NCI-H2081 (cell line): ENCODE measurements around the gene LRRC3.
"Not testable (repeated sequence)": the region's sequence is repeated elsewhere in the genome, so short reads cannot be mapped to it uniquely, and the experiment has no call there.

Source experiments
- DNase-seq, 2 experiments: peaks; one replicate each; lab custom pipeline; 2025; lab: John Stamatoyannopoulos, UW

The LRRC3 gene

GRCh38 chr21:44496564-44497550, 41.5 kb downstream of the LRRC3 start:
- DNase-seq = peak in 1 of 2 experiments; percentile 7

GRCh38 chr21:44497703-44498126, 42.4 kb downstream of the LRRC3 start:
- DNase-seq = peak in 1 of 2 experiments; percentile 53

DNA sequence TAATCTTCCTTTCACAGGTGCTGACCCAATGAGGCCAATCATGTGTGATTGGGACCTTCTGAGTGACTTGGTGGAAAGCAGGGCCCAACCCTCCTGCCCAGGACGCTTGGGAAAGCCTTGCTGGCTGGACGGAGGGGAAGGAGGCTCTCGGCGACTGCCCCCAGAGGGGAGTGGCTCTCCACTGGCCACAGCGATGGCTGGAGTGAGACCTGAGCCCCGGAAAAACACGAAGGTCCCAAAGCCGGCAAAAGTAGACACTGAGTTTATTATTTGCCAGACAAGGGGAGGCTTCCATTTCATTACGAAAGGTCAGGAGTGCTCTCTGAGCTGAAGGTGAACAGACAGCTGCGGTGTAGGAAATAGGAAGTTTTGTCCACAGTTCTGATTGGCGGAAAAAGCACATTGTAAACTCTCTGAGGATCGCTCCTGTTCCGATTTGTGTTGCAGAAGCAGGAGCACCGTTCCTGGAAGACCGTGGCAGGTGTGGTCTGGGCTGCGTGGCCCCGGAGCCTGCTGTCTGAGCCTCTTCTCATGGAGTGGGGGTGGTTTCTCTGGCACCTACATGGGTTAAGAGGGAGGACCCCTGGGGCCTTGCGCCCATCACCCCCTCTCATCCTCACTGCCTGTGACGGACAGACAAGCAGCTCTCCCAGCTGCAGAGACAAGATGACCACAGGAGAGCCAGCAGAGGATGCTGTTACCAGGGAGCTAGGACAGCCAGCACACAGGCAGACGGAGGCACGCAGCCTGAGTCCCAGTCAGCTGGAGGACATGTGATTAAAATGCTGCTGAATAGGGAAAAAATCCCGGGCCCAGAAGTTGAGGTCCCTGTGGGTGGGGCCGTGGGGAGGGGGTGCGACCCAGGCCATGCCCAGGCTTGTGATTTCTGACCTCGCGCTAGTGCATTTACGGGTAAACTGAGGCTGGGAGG, 43.2 kb downstream of the LRRC3 start:
- no peak for DNase-seq

DNA sequence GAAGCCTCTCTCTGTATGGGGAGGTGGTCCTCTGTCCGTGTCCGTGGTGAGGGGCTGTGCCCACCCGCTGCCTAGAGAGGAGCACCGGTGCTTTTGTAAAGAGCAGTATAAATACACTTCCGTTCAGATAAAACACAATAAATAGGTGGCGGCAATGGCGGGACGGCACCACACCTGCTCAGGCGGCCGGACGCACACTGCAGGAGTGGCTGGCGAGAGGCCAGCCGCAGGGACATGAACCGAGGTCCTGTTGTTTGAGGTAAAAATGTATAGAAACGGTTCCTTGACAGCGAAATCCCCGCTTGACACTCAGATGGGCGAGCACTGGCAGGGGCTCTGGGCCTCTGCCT, 43.9 kb downstream of the LRRC3 start:
- DNase-seq = peak in 1 of 2 experiments; percentile 48

DNA sequence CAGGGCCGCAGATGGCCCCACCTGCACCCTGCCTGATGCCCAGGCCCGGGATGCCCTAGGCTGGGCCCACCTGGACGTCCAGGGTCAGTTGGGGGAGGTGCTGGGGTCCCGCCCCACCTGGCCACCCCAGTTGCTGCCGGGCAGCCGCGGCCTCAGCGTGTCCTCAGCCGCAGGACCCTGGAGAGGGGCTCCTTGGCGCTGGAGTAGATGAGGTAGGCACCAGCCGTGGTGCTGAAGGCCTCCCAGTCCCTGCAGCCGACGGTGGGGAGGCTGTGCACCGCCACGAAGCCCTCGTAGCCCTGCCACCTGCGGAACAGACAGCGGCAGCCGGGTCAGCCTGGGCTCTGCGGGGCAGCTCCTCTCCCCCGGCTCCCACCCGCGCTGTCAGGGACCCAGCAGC, 44.3 kb downstream of the LRRC3 start:
- no peak for DNase-seq

- DNase-seq = no peak
These were observed 44.8 kb downstream of the LRRC3 start for GRCh38 chr21:44500111-44500510.

- DNase-seq = no peak
These were observed 47.1 kb downstream of the LRRC3 start for GRCh38 chr21:44502171-44502958.

DNA sequence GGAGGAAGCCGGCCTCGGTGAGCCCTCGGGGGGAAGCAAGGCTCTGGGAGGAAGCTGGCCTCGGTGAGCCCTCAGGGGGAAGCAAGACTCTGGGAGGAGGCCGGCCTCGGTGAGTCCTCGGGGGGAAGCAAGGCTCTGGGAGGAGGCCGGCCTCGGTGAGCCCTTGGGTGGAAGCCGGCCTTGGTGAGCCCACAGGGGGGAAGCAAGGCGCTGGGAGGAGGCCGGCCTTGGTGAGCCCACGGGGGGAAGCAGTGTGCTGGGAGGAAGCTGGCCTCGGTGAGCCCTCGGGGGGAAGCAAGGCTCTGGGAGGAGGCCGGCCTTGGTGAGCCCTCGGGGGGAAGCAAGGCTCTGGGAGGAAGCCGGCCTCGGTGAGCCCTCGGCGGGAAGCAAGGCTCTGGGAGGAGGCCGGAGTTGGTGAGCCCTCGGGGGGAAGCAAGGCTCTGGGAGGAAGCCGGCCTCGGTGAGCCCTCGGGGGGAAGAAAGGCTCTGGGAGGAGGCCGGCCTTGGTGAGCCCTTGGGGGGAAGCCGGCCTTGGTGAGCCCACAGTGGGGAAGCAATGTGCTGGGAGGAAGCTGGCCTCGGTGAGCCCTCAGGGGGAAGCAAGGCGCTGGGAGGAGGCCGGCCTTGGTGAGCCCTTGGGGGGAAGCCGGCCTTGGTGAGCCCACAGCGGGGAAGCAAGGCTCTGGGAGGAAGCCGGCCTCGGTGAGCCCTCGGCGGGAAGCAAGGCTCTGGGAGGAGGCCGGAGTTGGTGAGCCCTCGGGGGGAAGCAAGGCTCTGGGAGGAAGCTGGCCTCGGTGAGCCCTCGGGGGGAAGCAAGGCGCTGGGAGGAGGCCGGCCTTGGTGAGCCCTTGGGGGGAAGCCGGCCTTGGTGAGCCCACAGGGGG, 47.9 kb downstream of the LRRC3 start:
- not testable (repeated sequence) for DNase-seq

DNA sequence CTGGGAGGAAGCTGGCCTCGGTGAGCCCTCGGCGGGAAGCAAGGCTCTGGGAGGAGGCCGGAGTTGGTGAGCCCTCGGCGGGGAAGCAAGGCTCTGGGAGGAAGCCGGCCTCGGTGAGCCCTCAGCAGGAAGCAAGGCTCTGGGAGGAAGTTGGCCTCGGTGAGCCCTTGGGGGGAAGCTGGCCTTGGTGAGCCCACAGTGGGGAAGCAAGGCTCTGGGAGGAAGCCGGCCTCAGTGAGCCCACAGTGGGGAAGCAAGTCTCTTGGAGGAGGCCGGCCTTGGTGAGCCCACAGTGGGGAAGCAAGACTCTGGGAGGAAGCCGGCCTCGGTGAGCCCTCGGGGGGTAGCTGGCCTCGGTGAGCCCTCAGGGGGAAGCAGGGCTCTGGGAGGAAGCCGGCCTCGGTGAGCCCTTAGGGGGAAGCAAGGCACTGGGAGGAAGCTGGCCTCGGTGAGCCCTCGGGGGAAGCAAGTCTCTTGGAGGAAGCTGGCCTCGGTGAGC, 48.6 kb downstream of the LRRC3 start:
- no peak for DNase-seq

DNA sequence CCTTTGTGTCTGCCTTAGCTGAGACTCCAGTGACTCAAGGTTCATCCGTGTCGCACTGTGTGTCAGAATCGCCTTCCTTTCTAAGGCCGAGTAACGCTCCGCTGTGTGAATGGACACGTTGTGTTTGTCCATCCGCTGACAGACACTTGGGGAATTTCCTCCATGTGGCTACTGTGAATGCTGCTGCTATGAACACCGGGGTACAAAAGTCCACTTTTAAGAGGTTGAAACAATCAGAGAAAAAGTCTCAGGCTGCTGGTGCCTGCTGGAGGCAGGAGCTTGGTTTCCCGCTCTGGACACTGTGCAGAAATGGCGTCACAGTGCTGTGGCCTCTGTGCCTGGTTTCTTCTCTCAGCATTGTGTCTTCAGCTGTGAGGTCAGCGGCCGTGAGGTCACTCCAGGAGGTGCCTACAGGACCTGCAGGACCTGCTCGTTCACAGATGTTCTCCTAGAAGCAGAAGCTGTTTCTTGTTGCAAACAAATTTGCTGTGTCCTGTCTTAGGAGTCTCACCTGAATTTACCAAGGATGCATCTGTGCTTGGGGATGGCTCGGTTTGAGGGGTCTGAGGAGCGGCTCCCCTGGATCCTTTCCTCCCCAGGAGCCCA, 50.5 kb downstream of the LRRC3 start:
- no peak for DNase-seq

DNA sequence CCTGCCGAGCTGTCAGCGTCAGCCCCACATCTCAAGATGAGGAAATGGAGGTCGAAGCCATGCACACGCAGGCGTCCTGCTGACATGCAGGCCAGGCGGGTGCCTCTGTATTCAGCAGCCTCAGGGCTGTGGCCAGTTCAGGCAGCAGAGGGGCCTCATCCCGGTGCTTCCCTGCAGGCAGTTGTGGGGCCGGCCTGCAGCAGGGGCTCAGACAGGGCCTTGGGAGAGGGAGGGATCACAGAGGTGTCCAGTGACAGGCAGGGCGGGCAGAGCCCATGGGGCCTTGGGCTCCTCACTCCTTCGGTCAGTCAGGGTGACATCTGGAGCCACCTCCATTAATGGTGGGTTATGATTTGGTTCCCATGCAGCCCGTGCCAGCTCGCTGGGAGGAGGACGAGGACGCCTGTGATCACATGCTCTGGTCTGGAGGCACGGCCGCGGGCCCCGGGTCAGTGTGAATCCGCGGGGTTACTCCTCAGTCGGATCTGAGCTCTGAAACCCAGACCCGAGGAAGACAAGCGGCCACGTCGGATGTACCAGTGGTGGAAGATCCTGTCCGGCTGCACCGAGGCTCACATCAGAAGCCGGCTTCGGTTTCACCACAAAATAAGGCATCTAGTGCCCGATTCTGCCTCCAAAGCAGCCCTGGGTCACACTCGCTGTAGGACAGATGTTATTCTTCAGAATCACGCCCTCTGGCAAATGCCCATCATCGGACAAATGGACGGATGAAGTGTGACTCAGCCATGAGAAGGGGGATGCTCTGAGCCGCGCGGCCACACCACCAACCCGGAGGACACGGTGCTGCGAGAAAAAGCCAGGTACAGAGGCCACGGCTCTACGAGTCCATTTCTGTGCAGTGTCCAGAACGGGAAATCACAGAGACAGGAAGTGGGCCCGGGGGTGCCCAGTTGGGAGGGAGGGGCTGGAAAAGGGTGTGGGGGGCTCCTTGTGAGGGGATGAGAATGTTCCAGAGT, 51.3 kb downstream of the LRRC3 start:
- no peak for DNase-seq

DNA sequence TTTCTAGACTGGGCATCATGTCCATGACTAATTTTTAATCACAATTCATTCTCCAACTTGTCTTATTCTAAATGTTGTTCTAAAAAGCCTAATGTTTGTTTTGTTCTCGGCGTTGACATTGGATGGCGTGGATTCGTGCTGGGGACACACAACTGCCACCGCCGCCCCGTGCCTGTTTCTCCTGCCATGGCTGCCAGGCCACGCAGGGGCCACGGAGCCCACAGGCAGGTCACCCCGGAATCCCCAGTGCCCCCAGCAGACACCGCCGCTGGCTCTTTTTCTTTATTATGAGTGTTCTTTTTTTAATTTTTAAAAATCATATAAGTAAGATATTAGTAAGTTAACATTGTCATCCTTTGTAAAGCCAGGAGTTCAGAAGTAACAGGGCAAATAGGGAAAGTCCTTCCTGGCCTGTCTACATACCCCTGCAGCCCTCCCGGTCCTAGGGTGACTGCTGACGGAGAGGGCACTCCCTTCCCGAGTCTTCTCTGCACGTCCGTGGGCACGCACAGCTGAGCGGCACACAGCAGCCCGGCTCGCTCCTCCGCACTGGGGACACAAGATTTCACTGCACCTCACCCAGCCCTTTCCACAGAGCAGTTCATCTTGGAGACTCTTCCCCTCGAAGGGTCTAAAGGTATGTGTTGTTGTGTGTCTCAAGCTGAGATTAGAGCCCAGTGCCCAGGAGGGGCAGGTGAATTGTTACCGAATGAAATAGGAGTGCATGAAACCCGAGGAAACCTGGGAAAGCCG, 52.5 kb downstream of the LRRC3 start:
- DNase-seq = no peak

GRCh38 chr21:44508426-44508710, 53.1 kb downstream of the LRRC3 start:
- DNase-seq = no peak

DNA sequence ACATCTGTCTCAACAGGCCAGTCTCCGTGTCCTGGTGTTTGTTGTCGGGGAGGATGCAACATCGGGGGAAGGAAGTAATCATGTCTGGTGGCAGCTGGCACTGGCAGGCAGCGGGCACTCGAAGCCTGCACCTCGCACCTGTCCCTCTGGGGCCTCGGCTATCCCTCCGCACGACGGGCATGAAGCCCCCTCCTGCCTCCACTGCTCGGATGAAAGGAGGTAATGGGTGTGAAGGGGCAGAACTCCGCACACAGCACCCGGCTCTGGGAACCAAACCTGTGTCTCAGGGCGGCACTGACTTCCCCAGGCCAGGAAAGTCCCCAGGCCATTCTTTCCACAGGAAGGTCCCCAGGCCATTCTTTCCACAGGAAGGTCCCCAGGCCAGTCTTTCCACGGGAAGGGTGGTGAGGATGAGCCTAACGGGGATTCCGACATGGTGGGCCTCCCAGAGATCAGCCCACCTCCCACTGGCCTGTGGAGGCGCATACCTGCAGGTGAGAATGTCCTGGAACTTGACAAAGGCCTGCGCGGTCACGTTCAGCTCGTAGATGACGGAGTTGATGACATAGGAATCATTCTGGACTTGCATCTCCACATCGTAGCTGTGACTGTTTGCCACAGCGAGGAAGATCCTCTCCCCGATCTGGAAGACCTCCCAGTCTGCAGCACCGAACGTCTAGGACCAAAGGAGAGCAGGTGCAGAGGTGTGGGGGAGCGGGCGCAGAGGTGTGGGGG, 53.6 kb downstream of the LRRC3 start:
- no peak for DNase-seq

DNA sequence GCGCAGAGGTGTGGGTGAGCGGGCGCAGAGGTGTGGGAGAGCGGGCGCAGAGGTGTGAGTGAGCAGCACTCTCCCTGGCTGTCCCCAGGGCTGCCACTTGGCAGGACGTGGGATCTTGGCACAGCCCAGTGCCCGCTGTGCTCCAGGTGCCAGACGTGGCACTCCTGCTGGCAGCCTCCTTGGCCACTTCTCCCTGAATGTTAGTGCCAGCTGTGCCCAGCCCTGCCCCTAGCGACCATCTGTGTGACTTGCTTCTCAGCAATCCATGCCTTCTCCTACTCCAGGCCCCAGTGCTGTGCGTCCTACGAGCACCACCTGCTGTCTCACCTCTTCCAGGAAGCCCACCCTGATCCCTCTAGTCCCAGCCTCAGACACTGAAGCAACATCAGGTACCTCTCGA, 54.2 kb downstream of the LRRC3 start:
- DNase-seq = peak; percentile 65 to 81

- no peak for DNase-seq
These were observed 54.8 kb downstream of the LRRC3 start for GRCh38 chr21:44510109-44510507.

- peak; percentile 55 to 65 for DNase-seq
These were observed 55.4 kb downstream of the LRRC3 start for GRCh38 chr21:44510508-44511218.
